OCI-LY1 (cell line): ENCODE results near the gene TCAIM.
A peak's percentile ranks its signal among the peaks of the same experiment; 100 is the strongest.

ENCODE experiments used
- H2AFZ ChIP-seq: fragments of 200-600 bp; sonication (generic), shearing (Covaris generic); 2 replicates; pipeline ENCODE4 v1.6.0; 2014; ENCODE audit warnings: antibody characterized with exemption, mild to moderate bottlenecking, low read length
- H3F3A ChIP-seq: fragments of 200-600 bp; sonication (generic), shearing (Covaris generic); 2 replicates; pipeline ENCODE4 v1.6.0; 2014; ENCODE audit warnings: mild to moderate bottlenecking, antibody characterized with exemption, low read length, moderate library complexity; ENCODE audit not compliant: insufficient read depth
- H3K27ac ChIP-seq: fragments of 200-600 bp; sonication (generic); 2 replicates; pipeline ENCODE4 v1.5.1; 2014; ENCODE audit warnings: low read length, mixed run types, mild to moderate bottlenecking, low read depth; ENCODE audit not compliant: poor library complexity, severe bottlenecking
- H3K27me3 ChIP-seq: fragments of 200-600 bp; sonication (generic); 2 replicates; pipeline ENCODE4 v1.6.0; 2014; ENCODE audit warnings: antibody characterized with exemption, mild to moderate bottlenecking, low read length, moderate library complexity; ENCODE audit not compliant: insufficient read depth
- H3K36me3 ChIP-seq: fragments of 200-600 bp; sonication (generic); 2 replicates; pipeline ENCODE4 v1.6.1; 2014; ENCODE audit warnings: mild to moderate bottlenecking, antibody characterized with exemption, low read length, moderate library complexity, mixed read lengths; ENCODE audit not compliant: insufficient read depth
- H3K4me1 ChIP-seq: fragments of 200-600 bp; sonication (generic); 2 replicates; pipeline ENCODE4 v1.5.1; 2014; ENCODE audit warnings: mild to moderate bottlenecking, low read length, moderate library complexity; ENCODE audit not compliant: insufficient read depth, severe bottlenecking
- H3K4me2 ChIP-seq: fragments of 200-600 bp; sonication (generic), shearing (Covaris generic); 2 replicates; pipeline ENCODE4 v1.6.1; 2014; ENCODE audit warnings: low read length
- H3K4me3 ChIP-seq: fragments of 200-600 bp; sonication (generic); 2 replicates; pipeline ENCODE4 v1.5.1; 2014; ENCODE audit warnings: low read length, low read depth, mild to moderate bottlenecking, mixed read lengths; ENCODE audit not compliant: poor library complexity, severe bottlenecking
- H3K79me2 ChIP-seq: fragments of 200-600 bp; shearing (Covaris generic); 2 replicates; pipeline ENCODE4 v1.6.1; 2016; ENCODE audit warnings: mixed run types, low read length, mixed read lengths; ENCODE audit not compliant: insufficient read depth
- H3K9ac ChIP-seq: fragments of 200-600 bp; sonication (generic), shearing (Covaris generic); 2 replicates; pipeline ENCODE4 v1.6.1; 2014; ENCODE audit warnings: mild to moderate bottlenecking, low read length, mixed read lengths
- H3K9me2 ChIP-seq: fragments of 200-600 bp; sonication (generic), shearing (Covaris generic); 2 replicates; pipeline ENCODE4 v1.6.1; 2014; ENCODE audit warnings: low read depth, mild to moderate bottlenecking, low read length, mixed read lengths
- H3K9me3 ChIP-seq: fragments of 200-600 bp; shearing (Covaris generic); 2 replicates; pipeline ENCODE4 v1.6.1; 2014; ENCODE audit warnings: low read length, mixed read lengths
- H4K20me1 ChIP-seq: fragments of 200-600 bp; sonication (generic), shearing (Covaris generic); 2 replicates; pipeline ENCODE4 v1.6.0; 2016; ENCODE audit warnings: mild to moderate bottlenecking, low read length; ENCODE audit not compliant: insufficient read depth
- CTCF ChIP-seq: fragments of 200-600 bp; sonication (generic), shearing (Covaris generic); IDR thresholded peaks from 2 replicates; pipeline ENCODE4 v1.5.1; 2017; ENCODE audit warnings: mild to moderate bottlenecking, antibody characterized with exemption, low read length, moderate library complexity, mixed read lengths
- EZH2 ChIP-seq: fragments of 200-600 bp; sonication (generic), shearing (Covaris generic); IDR thresholded peaks from 2 replicates; pipeline ENCODE4 v1.8.0; 2017; ENCODE audit warnings: borderline replicate concordance, mixed run types, mild to moderate bottlenecking, antibody characterized with exemption, low read length, moderate library complexity, mixed read lengths

The TCAIM gene

DNA sequence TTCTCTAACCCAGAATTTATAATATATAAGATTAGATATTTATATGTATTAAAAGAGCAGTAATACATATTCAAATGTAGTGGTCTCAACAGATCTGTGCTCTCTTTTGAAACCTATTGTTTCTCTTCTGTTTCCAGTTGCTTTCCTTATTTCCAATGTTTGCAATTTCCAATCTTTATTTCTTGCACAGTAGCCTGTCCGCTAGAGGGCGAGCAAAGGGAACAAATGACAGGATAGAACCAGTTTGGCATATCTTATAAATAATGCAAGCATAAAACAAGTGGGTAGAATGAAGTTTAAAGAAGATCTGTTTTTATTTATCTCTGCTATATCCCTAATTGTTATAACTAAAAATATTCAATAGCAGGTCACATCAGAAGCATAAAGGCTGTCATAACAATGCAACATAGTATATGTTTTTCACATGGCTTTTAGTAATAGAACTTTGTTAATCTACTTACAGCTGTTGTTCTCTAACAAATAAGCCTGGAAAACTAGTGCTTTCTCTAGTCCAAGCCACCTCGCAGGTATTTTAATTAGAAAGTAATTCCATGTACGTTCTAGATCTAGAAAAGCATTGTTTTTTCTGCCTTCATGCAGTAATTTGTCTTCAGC is 15.1 kb upstream of the TCAIM start:
- H3K4me3 ChIP-seq = no peak overlapping the region
- H3K27me3 ChIP-seq = no peaks in the 10 kb centered on the region
- peaks cover 3% of the 10 kb centered on the region; the same call in 1 of the 2 replicates for H3K9me3 ChIP-seq
- TF ChIP-seq CTCF = peak; percentile 79
- no peak for TF ChIP-seq EZH2
- H4K20me1 ChIP-seq = no peaks in the 10 kb centered on the region
- H2AFZ ChIP-seq = no peak overlapping the region
- H3K79me2 ChIP-seq = no peaks in the 10 kb centered on the region
- no peaks in the 10 kb centered on the region for H3F3A ChIP-seq
- H3K9ac ChIP-seq = no peak overlapping the region
- no peaks in the 10 kb centered on the region for H3K36me3 ChIP-seq
- H3K4me2 ChIP-seq = no peak overlapping the region
- H3K27ac ChIP-seq = no peak overlapping the region
- no peaks in the 10 kb centered on the region for H3K4me1 ChIP-seq
- H3K9me2 ChIP-seq = no peaks in the 10 kb centered on the region

DNA sequence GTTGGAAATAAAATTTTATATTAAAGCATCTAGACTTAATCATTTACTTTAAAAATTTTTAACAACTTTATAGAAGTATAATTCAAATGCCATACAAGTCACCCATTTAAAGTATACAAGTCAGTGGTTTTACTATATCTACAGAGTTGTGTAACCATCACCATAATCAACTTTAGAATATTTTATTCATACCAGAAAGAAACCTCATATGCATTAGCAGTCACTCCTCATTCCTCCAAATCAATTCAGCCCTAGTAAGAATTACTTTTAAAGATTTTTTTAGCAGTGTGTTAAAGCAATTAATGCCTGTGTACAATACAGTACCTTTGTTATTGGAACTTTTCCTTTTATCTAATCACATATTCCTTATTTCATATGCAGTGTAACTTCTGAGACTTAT is 14.0 kb upstream of the TCAIM start:
- Histone ChIP-seq H3K36me3 (no peaks in the 10 kb centered on the region), H3K9me2 (no peaks in the 10 kb centered on the region), H3K9ac (no peak overlapping the region), H3K79me2 (no peaks in the 10 kb centered on the region), H2AFZ (no peak overlapping the region), H3F3A (no peaks in the 10 kb centered on the region), H3K27ac (no peak overlapping the region), H3K4me1 (no peaks in the 10 kb centered on the region), H4K20me1 (no peaks in the 10 kb centered on the region), H3K4me3 (no peak overlapping the region), H3K4me2 (no peak overlapping the region), H3K9me3 (peaks cover 3% of the 10 kb centered on the region; the same call in 1 of the 2 replicates), H3K27me3 (no peaks in the 10 kb centered on the region)
- no peak for TF ChIP-seq EZH2
- TF ChIP-seq CTCF = no peak

DNA sequence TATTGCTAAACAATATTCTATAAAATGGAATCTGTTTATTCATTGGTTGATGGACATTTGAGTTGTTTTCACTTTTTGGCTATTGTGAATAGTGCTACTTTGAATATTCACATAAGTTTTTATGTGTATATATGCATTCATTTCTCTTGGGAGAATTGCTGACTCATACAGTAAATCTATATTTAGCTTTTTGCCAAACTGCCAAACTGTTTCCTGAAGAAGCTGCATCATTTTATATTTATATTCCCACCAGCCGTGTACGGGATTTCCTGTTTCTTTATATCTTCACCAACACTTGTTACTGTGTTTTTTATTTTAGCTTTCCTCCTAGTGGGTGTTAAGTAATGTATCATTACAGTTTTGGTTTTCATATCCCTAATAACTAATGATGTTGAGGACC is 12.5 kb upstream of the TCAIM start:
- H3K36me3 ChIP-seq = no peaks in the 10 kb centered on the region
- H3K27me3 ChIP-seq = no peaks in the 10 kb centered on the region
- H3K9ac ChIP-seq = no peak overlapping the region
- H3F3A ChIP-seq = no peaks in the 10 kb centered on the region
- H3K4me3 ChIP-seq = no peak overlapping the region
- H4K20me1 ChIP-seq = no peaks in the 10 kb centered on the region
- peaks cover 3% of the 10 kb centered on the region; the same call in 1 of the 2 replicates for H3K9me3 ChIP-seq
- H3K9me2 ChIP-seq = no peaks in the 10 kb centered on the region
- no peaks in the 10 kb centered on the region for H3K79me2 ChIP-seq
- no peak overlapping the region for H3K4me2 ChIP-seq
- TF ChIP-seq CTCF = no peak
- no peak for TF ChIP-seq EZH2
- no peak overlapping the region for H3K27ac ChIP-seq
- no peak overlapping the region for H2AFZ ChIP-seq
- H3K4me1 ChIP-seq = no peaks in the 10 kb centered on the region
